MCF 10A (cell line): ENCODE results near the gene GLTP. TPM values are rescaled to one million over a fixed set of nuclear protein-coding genes. Genes with fewer than 3 reads are reported as not detected.

Experiments
- BruUV-seq: library from RNA; stranded (reverse); fragments of 400-500 nt; replicated peaks from 2 replicates; lab custom pipeline; 2021; lab: Mats Ljungman, UMichigan
- CTCF ChIA-PET: fragments of 300-600 bp; sonication (Branson Sonifier 250); formaldehyde crosslinking; extraction: SDS; loops from one replicate; lab custom pipeline; 2021; ENCODE audit warnings: antibody characterized with exemption, inconsistent platforms; lab: Yijun Ruan, JAX
- POLR2A ChIA-PET: fragments of 300-600, 350-650 bp; sonication (Branson Sonifier 250); formaldehyde crosslinking; extraction: SDS; loops from one replicate; lab custom pipeline; 2020; ENCODE audit warnings: antibody characterized with exemption, inconsistent platforms; lab: Yijun Ruan, JAX
- DNase-seq: peaks from one replicate; pipeline ENCODE4 v3.0.0-alpha.2; 2018; ENCODE audit not compliant: unreplicated experiment
- H3K27ac Mint-ChIP-seq: one replicate; pipeline ENCODE4 v1.8.0; 2022; ENCODE audit warnings: mild to moderate bottlenecking, low read depth, mixed read lengths; ENCODE audit not compliant: unreplicated experiment
- H3K27me3 Mint-ChIP-seq: one replicate; pipeline ENCODE4 v1.8.0; 2022; ENCODE audit warnings: mixed read lengths; ENCODE audit not compliant: insufficient read depth, unreplicated experiment
- H3K36me3 Mint-ChIP-seq: one replicate; pipeline ENCODE4 v1.8.0; 2022; ENCODE audit warnings: mild to moderate bottlenecking, moderate library complexity, mixed read lengths; ENCODE audit not compliant: insufficient read depth, unreplicated experiment
- H3K4me1 Mint-ChIP-seq: one replicate; pipeline ENCODE4 v1.8.0; 2022; ENCODE audit warnings: mixed read lengths; ENCODE audit not compliant: insufficient read depth, unreplicated experiment
- H3K4me3 Mint-ChIP-seq: one replicate; pipeline ENCODE4 v1.8.0; 2022; ENCODE audit warnings: mild to moderate bottlenecking, moderate library complexity, mixed read lengths; ENCODE audit not compliant: unreplicated experiment
- H3K9me3 Mint-ChIP-seq: one replicate; pipeline ENCODE4 v1.8.0; 2022; ENCODE audit warnings: mixed read lengths; ENCODE audit not compliant: unreplicated experiment
- CTCF ChIP-seq: fragments of 200-600 bp; IDR thresholded peaks from one replicate; pipeline ENCODE4 v1.8.0; 2022; ENCODE audit warnings: antibody characterized with exemption, mild to moderate bottlenecking; ENCODE audit not compliant: unreplicated experiment
- intact Hi-C: fragments of 100-400 bp; cut with micrococcal nuclease; formaldehyde crosslinking; loops from 2 replicates; pipeline ENCODE4 v1.14.1; 2022
- total RNA-seq: library from RNA; stranded (reverse); gene quantifications from 2 replicates; pipeline ENCODE4 v1.2.3, GENCODE V29; 2022

Gene GLTP
- total RNA-seq, 1 experiment from 2014 or later, result 37.2 TPM

DNA sequence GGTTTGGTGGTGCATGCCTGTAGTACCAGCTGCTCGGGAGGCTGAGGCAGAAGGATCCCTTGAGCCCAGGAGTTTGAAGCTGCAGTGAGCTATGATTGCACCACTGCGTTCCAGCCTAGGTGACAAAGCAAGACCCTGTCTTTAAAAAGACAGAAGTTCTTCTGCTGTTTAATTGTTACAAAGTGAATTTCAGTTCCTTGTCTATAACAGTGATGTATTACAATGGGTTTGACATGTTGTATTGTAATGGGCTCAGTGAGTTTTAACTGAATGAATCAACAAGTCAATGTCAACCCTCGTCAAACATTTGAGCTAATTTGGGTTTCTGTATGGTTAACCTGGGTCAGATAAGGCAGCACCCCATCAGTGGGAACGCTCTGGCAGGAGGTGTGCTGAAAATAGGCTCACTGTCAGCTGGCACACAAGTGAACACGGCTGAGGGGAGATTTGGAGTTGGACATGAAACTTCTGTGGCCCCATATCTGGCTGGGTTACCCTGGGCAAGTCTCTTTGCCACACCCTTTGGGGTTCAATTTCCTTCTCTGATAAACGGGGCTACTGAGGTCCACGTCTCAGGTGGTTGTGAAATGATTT lies 33.1 kb downstream of the GLTP start:
- H3K4me3 Mint-ChIP-seq, result no peak overlapping the region
- POLR2A ChIA-PET, result interaction anchor here (0.6 kb wide), 1 partner anchor 47 kb away, joined by 3 read pairs; no protein-coding TSS in a partner anchor
- no peaks in the 10 kb centered on the region for H3K4me1 Mint-ChIP-seq
- no peaks in the 10 kb centered on the region for H3K9me3 Mint-ChIP-seq
- no peak for TF ChIP-seq CTCF
- peaks cover 10% of the 10 kb centered on the region for H3K36me3 Mint-ChIP-seq
- intact Hi-C loops, result no loop called here
- H3K27me3 Mint-ChIP-seq, result no peaks in the 10 kb centered on the region
- CTCF ChIA-PET, result interaction anchor here (0.6 to 14.3 kb wide), 4 partner anchors 10 to 41 kb away, joined by 3 to 300 read pairs (median 8); no protein-coding TSS in a partner anchor
- DNase-seq, result no peak
- no TSS peak for BruUV-seq
- no peak overlapping the region for H3K27ac Mint-ChIP-seq

GRCh38 chr12:109845824-109846205 lies 34.5 kb downstream of the GLTP start:
- no peak for TF ChIP-seq CTCF
- Mint-ChIP-seq H3K36me3 (peaks cover 1% of the 10 kb centered on the region), H3K4me1 (no peaks in the 10 kb centered on the region), H3K4me3 (no peak overlapping the region), H3K27ac (no peak overlapping the region), H3K9me3 (no peaks in the 10 kb centered on the region), H3K27me3 (no peaks in the 10 kb centered on the region)
- CTCF ChIA-PET, result interaction anchor here (0.6 to 14.3 kb wide), 43 partner anchors 8 to 600 kb away, joined by 3 to 300 read pairs (median 4); no protein-coding TSS in a partner anchor
- POLR2A ChIA-PET, result interaction anchor here (1.0 to 2.9 kb wide), 6 partner anchors 14 to 41 kb away, joined by 4 to 10 read pairs (median 6); no protein-coding TSS in a partner anchor
- intact Hi-C loops, result loop anchor here (1.0 kb wide), 2 partner anchors 41 to 249 kb away; no protein-coding TSS in a partner anchor
- no peak for DNase-seq
- no TSS peak for BruUV-seq

DNA sequence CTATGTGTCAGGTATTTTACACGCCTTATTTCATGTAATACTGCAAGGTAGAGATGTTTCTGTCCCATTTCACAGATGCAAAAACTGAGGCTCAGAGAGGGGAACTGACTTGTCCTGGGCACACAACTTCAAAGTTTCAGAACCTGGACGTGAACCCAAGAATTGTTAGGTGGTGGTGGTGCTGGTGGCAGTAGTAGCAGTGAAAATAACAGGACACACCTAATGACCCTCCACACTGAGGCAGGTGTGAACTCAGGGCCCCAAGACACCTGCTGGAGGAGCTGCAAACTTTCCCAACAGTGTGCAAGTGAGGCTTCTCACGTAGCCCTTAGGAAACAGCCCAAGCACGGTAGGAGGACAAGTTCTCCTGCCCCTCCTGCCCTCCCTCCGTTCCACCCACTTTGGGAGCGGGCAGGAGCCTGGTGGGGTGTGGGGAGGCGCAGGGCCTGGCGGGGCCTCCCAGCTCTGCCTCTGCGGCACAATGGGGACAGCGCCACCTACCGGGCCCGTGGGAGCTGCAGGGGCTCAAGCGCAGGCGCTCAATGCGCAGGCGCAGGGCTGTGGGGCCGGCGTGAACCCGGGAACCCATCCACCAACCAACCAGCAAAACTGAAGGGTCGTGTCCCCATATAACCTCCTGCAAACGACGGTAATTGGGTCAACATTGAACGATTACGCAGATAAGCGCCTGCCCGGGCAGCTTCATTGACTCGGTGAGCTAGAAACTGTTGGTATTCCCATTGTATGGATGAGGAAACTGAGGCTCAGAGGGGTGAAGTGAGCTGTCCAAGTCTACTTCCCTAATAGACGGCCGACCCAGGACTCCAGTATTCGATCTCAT lies 35.1 kb downstream of the GLTP start:
- TF ChIP-seq CTCF, result peak; percentile 97
- peak; percentile 82 for DNase-seq
- ChIA-PET POLR2A (interaction anchor here (0.6 to 2.9 kb wide), 7 partner anchors 14 to 50 kb away, joined by 3 to 10 read pairs (median 5); no protein-coding TSS in a partner anchor), CTCF (interaction anchor here (0.6 to 14.3 kb wide), 48 partner anchors 9 to 601 kb away, joined by 3 to 300 read pairs (median 4); no protein-coding TSS in a partner anchor)
- no peaks in the 10 kb centered on the region for H3K4me1 Mint-ChIP-seq
- H3K27me3 Mint-ChIP-seq, result no peaks in the 10 kb centered on the region
- BruUV-seq, result no TSS peak
- intact Hi-C loops, result loop anchor here (1.0 kb wide), 2 partner anchors 40 to 248 kb away; no protein-coding TSS in a partner anchor
- no peak overlapping the region for H3K27ac Mint-ChIP-seq
- H3K36me3 Mint-ChIP-seq, result no peaks in the 10 kb centered on the region
- H3K4me3 Mint-ChIP-seq, result no peak overlapping the region
- no peaks in the 10 kb centered on the region for H3K9me3 Mint-ChIP-seq
